AG04450 (cell line): ENCODE results near the gene FDX1. TPM values are rescaled to one million over a fixed set of nuclear protein-coding genes. Genes with fewer than 3 reads are reported as not detected.

Experiments used
- CTCF ChIA-PET: fragments of 300-600, 350-600 bp; formaldehyde crosslinking; extraction: SDS; loops from one replicate; lab custom pipeline; 2022; ENCODE audit warnings: antibody characterized with exemption, inconsistent platforms; lab: Charles Lee
- POLR2A ChIA-PET: fragments of 350-600 bp; formaldehyde crosslinking; extraction: SDS; loops from one replicate; lab custom pipeline; 2021; ENCODE audit warnings: antibody characterized with exemption, inconsistent platforms; lab: Yijun Ruan, JAX
- DNase-seq: peaks from one replicate; pipeline ENCODE4 v3.0.0-alpha.2; 2011; ENCODE audit warnings: low read depth, low spot score
- H3K27ac ChIP-seq: one replicate; pipeline ENCODE4 v1.5.1; 2012; ENCODE audit warnings: low read depth, low read length, control low read depth
- H3K27me3 ChIP-seq: one replicate; pipeline ENCODE4 v1.6.0; 2012; ENCODE audit warnings: low read length; ENCODE audit not compliant: control insufficient read depth, insufficient read depth
- H3K4me3 ChIP-seq: 2 replicates; pipeline ENCODE4 v1.5.1; 2011; ENCODE audit warnings: mild to moderate bottlenecking, low read depth, low read length, control low read depth
- H3K9me3 ChIP-seq: 2 replicates; pipeline ENCODE4 v1.5.1; 2012; ENCODE audit warnings: low read length; ENCODE audit not compliant: control insufficient read depth, insufficient read depth
- CTCF ChIP-seq: IDR thresholded peaks from 2 replicates; pipeline ENCODE4 v1.5.1; 2011; ENCODE audit warnings: low read depth, low read length, control low read depth, inconsistent platforms
- polyA plus RNA-seq: library from polyadenylated mRNA; depleted of rRNA; stranded (reverse); fragments of >200 nt; gene quantifications from 2 replicates; pipeline ENCODE4 v1.2.3, GENCODE V29; 2011

FDX1 gene
- polyA plus RNA-seq, 1 experiment = 8.9 TPM

DNA sequence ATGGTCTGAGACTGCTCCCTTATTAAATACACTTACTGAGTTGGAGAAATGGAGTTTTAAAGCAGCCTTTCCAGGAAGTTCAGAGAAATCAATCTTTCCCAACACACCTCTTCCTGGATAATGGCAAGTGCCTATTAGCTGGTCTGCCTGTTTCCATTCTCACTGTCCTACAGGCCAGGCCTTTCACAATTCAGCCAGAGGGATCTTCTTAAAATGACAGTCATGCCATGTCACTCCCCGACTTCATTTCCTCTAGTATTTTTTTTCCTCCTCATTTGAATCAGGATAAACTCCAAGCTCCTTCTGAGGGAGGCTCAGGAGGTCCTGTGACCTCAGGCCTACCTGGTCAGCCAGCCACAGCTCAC, 62.6 kb downstream of the FDX1 start:
- H3K9me3 ChIP-seq = no peaks in the 10 kb centered on the region
- no peak overlapping the region for H3K27ac ChIP-seq
- ChIA-PET CTCF (no interaction called here), POLR2A (no interaction called here)
- DNase-seq = no peak
- TF ChIP-seq CTCF = no peak
- no peaks in the 10 kb centered on the region for H3K27me3 ChIP-seq
- H3K4me3 ChIP-seq = no peak overlapping the region

DNA sequence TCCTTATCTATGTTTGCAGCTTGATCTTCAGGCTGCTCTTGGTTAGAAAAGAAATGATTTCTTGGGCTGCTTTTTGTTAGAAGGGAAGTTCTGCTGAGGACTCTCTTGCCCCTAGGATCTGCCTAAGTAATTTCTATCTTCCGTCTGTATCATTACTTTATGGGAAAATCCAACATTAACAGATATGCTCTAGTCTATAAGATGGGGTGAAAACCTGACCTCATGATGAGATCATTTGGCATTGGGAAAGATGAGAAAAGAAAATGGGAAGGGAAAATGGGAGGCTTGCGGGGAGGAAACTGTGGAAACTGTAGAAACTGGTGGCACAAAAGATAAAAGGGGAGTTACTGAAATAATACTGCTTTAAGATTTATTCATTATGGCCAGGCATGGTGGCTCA, 63.6 kb downstream of the FDX1 start:
- ChIA-PET CTCF (no interaction called here), POLR2A (no interaction called here)
- no peak for TF ChIP-seq CTCF
- Histone ChIP-seq H3K27me3 (no peaks in the 10 kb centered on the region), H3K9me3 (no peaks in the 10 kb centered on the region), H3K27ac (no peak overlapping the region), H3K4me3 (no peak overlapping the region)
- DNase-seq = no peak

DNA sequence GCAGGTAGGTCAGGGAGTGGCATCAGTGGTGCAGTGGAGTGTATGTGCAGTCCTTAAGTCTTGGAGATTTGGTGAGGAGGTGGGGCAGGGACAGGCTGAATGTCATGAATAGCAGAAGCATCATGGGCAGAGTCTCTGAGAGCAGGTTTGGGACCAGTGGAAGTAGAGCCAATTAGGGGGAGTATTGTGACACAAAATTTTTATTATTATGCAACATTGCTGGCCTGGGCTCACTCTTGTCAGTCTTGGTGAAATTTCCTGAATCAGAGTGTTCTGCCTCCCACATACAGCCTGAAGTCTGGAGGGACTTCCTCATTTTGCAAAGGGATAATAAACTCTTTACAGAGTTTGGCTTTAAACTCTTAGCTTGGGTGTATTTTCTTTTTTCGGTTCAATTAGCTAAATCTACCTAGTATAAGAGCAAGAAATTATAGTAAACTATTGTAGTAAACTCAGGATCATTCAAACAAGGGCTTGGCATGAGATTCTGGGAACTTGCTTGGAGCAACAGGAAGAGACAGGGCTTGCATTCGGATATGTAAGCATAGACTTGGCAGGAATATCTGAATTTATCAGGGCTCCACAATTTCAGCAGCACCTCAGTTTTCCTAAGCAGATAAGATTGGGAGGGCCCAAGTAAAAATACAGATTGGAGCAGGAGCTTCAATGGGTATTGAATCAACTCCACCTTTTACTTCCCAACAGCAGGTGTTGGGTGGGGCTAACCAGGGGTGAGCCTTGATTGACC, 67.7 kb downstream of the FDX1 start:
- no peak for DNase-seq
- Histone ChIP-seq H3K4me3 (no peak overlapping the region), H3K9me3 (no peaks in the 10 kb centered on the region), H3K27ac (no peak overlapping the region), H3K27me3 (no peaks in the 10 kb centered on the region)
- TF ChIP-seq CTCF = no peak
- CTCF ChIA-PET = no interaction called here
- POLR2A ChIA-PET = no interaction called here

GRCh38 chr11:110501428-110501827, 71.7 kb downstream of the FDX1 start:
- H3K9me3 ChIP-seq = no peaks in the 10 kb centered on the region
- no peaks in the 10 kb centered on the region for H3K27me3 ChIP-seq
- H3K27ac ChIP-seq = no peak overlapping the region
- no peak for DNase-seq
- ChIA-PET CTCF (no interaction called here), POLR2A (no interaction called here)
- no peak overlapping the region for H3K4me3 ChIP-seq
- no peak for TF ChIP-seq CTCF

GRCh38 chr11:110505528-110506284, 76.0 kb downstream of the FDX1 start:
- no peak overlapping the region for H3K27ac ChIP-seq
- POLR2A ChIA-PET = no interaction called here
- H3K27me3 ChIP-seq = peaks cover 1% of the 10 kb centered on the region
- CTCF ChIA-PET = no interaction called here
- no peak for DNase-seq
- TF ChIP-seq CTCF = no peak
- H3K4me3 ChIP-seq = no peak overlapping the region
- H3K9me3 ChIP-seq = no peaks in the 10 kb centered on the region; the same call in 1 of the 2 replicates
